AG10803 (cell line): ENCODE results near the gene CNGA1.

Experiments used
- DNase-seq: peaks from one replicate; pipeline ENCODE4 v3.0.0; 2010; ENCODE audit warnings: low read depth
- H3K4me3 ChIP-seq: 2 replicates; pipeline ENCODE4 v1.5.1; 2011; ENCODE audit warnings: mild to moderate bottlenecking, low read length, control low read depth
- TF ChIP-seq, protein P1 (sequence below): conservative IDR thresholded peaks from 2 replicates; pipeline ENCODE4 v1.5.1; 2011; ENCODE audit warnings: mild to moderate bottlenecking, low read length, control low read depth, inconsistent platforms

The CNGA1 gene

GRCh38 chr4:48016141-48017107, at the start of gene CNGA1, which contains the start of gene NIPAL1:
Gene CNGA1 (minus strand): TSS chr4:48016681. CDS start chr4:47952689, 63,992 bp downstream.
Gene NIPAL1 (plus strand): TSS chr4:48016772. CDS start chr4:48016840, 68 bp downstream.
- TF ChIP-seq, protein P1, sequence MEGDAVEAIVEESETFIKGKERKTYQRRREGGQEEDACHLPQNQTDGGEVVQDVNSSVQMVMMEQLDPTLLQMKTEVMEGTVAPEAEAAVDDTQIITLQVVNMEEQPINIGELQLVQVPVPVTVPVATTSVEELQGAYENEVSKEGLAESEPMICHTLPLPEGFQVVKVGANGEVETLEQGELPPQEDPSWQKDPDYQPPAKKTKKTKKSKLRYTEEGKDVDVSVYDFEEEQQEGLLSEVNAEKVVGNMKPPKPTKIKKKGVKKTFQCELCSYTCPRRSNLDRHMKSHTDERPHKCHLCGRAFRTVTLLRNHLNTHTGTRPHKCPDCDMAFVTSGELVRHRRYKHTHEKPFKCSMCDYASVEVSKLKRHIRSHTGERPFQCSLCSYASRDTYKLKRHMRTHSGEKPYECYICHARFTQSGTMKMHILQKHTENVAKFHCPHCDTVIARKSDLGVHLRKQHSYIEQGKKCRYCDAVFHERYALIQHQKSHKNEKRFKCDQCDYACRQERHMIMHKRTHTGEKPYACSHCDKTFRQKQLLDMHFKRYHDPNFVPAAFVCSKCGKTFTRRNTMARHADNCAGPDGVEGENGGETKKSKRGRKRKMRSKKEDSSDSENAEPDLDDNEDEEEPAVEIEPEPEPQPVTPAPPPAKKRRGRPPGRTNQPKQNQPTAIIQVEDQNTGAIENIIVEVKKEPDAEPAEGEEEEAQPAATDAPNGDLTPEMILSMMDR = peak; percentile 41
- peak within 1 kb of the TSS; percentile 58 for H3K4me3 ChIP-seq
- DNase-seq = peak; percentile 12

- DNase-seq = no peak
- H3K4me3 ChIP-seq = no peak overlapping the region
- TF ChIP-seq, protein P1 = no peak
Measured at GRCh38 chr4:48065587-48066052, 49.1 kb upstream of the CNGA1 start.

- H3K4me3 ChIP-seq = no peak overlapping the region
- TF ChIP-seq, protein P1 = no peak
- DNase-seq = no peak
Measured at GRCh38 chr4:48064349-48064748, 47.9 kb upstream of the CNGA1 start.

GRCh38 chr4:48058617-48059530, 42.4 kb upstream of the CNGA1 start:
- no peak overlapping the region for H3K4me3 ChIP-seq
- TF ChIP-seq, protein P1 = no peak
- no peak for DNase-seq

DNA sequence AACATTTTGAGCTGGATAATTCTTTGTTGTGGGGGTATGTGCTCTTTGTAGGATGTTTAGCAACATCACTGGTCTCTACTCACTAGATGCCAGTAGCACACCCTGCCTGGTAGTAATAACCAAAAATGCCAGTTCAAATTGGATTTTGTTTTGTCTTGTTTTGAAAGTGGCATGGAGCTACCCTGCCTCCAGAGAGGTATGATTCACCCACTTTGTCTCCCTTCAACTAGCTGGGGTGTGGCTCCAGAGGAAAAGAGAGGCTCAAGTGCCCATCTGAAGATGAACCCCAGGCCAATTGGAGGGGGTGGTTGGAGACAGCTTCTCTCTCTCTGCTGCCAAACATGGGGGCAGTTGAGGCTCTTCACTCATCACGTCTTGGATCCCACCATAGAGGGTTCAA, 34.6 kb upstream of the CNGA1 start:
- TF ChIP-seq, protein P1 = no peak
- no peak for DNase-seq
- no peak overlapping the region for H3K4me3 ChIP-seq

- no peak for DNase-seq
- TF ChIP-seq, protein P1 = no peak
Measured at GRCh38 chr4:48049483-48049882, 33.0 kb upstream of the CNGA1 start.

More at GRCh38 chr4:48049483-48049882, 33.0 kb upstream of the CNGA1 start:
- no peak overlapping the region for H3K4me3 ChIP-seq
